H1 (cell line): ENCODE results near the gene DOK6.

Experiments
- CTCF ChIP-seq, 3 experiments: IDR thresholded peaks; 1 replicate in 2 of 3; 2 replicates in 1 of 3; pipeline versions ENCODE4 v1.5.1 to v1.6.1; 2011; ENCODE audit warnings: low read length in 3 of 3, mild to moderate bottlenecking in 3 of 3, inconsistent platforms in 2 of 3, low read depth in 1 of 3, moderate library complexity in 1 of 3; ENCODE audit not compliant: insufficient read depth in 1 of 3; ENCODE audit errors: control extremely low read depth in 1 of 3
- EGR1 ChIP-seq: IDR thresholded peaks from 2 replicates; pipeline ENCODE4 v1.6.1; 2011; ENCODE audit warnings: low read depth, low read length, borderline replicate concordance

DNA sequence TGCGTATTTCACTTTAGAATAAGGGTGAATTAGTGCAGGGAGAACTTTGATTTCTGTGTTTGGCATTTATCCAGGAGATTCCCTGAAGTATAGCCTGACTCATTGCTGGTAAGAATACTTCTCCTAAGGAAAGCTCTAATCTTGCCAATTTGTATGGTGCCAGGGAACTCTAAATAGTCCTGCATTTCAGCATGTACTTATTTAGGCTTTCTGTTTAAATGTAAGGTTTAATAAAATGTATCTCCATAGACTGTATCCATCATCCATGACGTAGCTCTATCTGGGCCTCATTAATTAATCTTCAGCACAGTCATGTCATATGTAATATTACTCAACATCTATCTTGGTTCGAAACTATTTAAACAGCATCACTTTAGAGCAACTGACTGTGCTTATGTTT, 127.7 kb downstream of the DOK6 start:
- TF ChIP-seq CTCF (IDR thresholded peaks at IDR 0.05; ENCODE audit: control extremely low read depth in 1 of 3, insufficient read depth in 1 of 3, low read depth in 1 of 3, low read length in 3 of 3) (no peak), EGR1 (no peak)
